H9 (cell line): ENCODE results near the gene CPNE5. TPM values are rescaled to one million over a fixed set of nuclear protein-coding genes. Genes with fewer than 3 reads are reported as not detected.

Experiments
- DNase-seq: peaks from one replicate; pipeline ENCODE4 v3.0.0-alpha.2; 2017
- H2AFZ ChIP-seq: one replicate; pipeline ENCODE4 v1.6.1; 2013; ENCODE audit warnings: mild to moderate bottlenecking, low read length, control low read depth, moderate library complexity
- H2AK5ac ChIP-seq: 2 replicates; pipeline ENCODE4 v1.6.1; 2013; ENCODE audit warnings: low read length, control low read depth, mixed read lengths; ENCODE audit not compliant: insufficient read length
- H2BK120ac ChIP-seq: one replicate; pipeline ENCODE4 v1.6.1; 2013; ENCODE audit warnings: low read depth, mild to moderate bottlenecking, low read length, control low read depth, inconsistent platforms; ENCODE audit not compliant: poor library complexity, severe bottlenecking
- H2BK12ac ChIP-seq: 2 replicates; pipeline ENCODE4 v1.6.1; 2013; ENCODE audit warnings: low read length, control low read depth, mixed read lengths, low read depth; ENCODE audit not compliant: insufficient read length
- H2BK15ac ChIP-seq: 2 replicates; pipeline ENCODE4 v1.6.1; 2013; ENCODE audit warnings: low read depth, low read length, control low read depth
- H2BK20ac ChIP-seq: one replicate; pipeline ENCODE4 v1.6.1; 2013; ENCODE audit warnings: low read depth, mild to moderate bottlenecking, low read length, control low read depth, inconsistent platforms; ENCODE audit not compliant: poor library complexity, severe bottlenecking
- H2BK5ac ChIP-seq: 2 replicates; pipeline ENCODE4 v1.6.1; 2013; ENCODE audit warnings: low read length, control low read depth, mixed read lengths; ENCODE audit not compliant: insufficient read length
- H3K14ac ChIP-seq: 2 replicates; pipeline ENCODE4 v1.6.1; 2013; ENCODE audit warnings: low read length, control low read depth; ENCODE audit not compliant: insufficient read depth
- H3K18ac ChIP-seq: 2 replicates; pipeline ENCODE4 v1.6.1; 2013; ENCODE audit warnings: low read depth, mild to moderate bottlenecking, mixed read lengths, low read length, control low read depth; ENCODE audit not compliant: insufficient read length
- H3K23ac ChIP-seq: 2 replicates; pipeline ENCODE4 v1.6.1; 2013; ENCODE audit warnings: low read length, control low read depth, mixed read lengths, low read depth; ENCODE audit not compliant: insufficient read length
- H3K23me2 ChIP-seq: 2 replicates; pipeline ENCODE4 v1.6.1; 2013; ENCODE audit warnings: low read depth, mild to moderate bottlenecking, mixed read lengths, low read length, control low read depth; ENCODE audit not compliant: insufficient read length, poor library complexity, severe bottlenecking
- H3K27ac ChIP-seq: 2 replicates; pipeline ENCODE4 v1.5.1; 2013; ENCODE audit warnings: low read length, control low read depth, mixed read lengths, low read depth; ENCODE audit not compliant: insufficient read length
- H3K27me3 ChIP-seq: 2 replicates; pipeline ENCODE4 v1.6.1; 2013; ENCODE audit warnings: low read length, control low read depth, inconsistent platforms; ENCODE audit not compliant: insufficient read depth
- H3K4ac ChIP-seq: 2 replicates; pipeline ENCODE4 v1.6.1; 2013; ENCODE audit warnings: low read depth, mild to moderate bottlenecking, control low read depth, inconsistent platforms, low read length, moderate library complexity
- H3K4me1 ChIP-seq: 2 replicates; pipeline ENCODE4 v1.6.1; 2013; ENCODE audit warnings: low read length, control low read depth, inconsistent platforms; ENCODE audit not compliant: insufficient read depth
- H3K4me2 ChIP-seq: 2 replicates; pipeline ENCODE4 v1.6.1; 2013; ENCODE audit warnings: low read length, control low read depth, mixed read lengths; ENCODE audit not compliant: insufficient read length, insufficient read depth
- H3K56ac ChIP-seq: 2 replicates; pipeline ENCODE4 v1.6.1; 2013; ENCODE audit warnings: low read depth, mild to moderate bottlenecking, mixed read lengths, low read length, control low read depth; ENCODE audit not compliant: insufficient read length
- H3K79me1 ChIP-seq: 2 replicates; pipeline ENCODE4 v1.6.1; 2013; ENCODE audit warnings: low read depth, mild to moderate bottlenecking, moderate library complexity, low read length, control low read depth, inconsistent platforms; ENCODE audit not compliant: insufficient read depth, poor library complexity, severe bottlenecking
- H3K79me2 ChIP-seq: 2 replicates; pipeline ENCODE4 v1.6.1; 2013; ENCODE audit warnings: low read length, control low read depth, inconsistent platforms; ENCODE audit not compliant: insufficient read depth
- H3K9ac ChIP-seq: 2 replicates; pipeline ENCODE4 v1.6.1; 2013; ENCODE audit warnings: low read length, control low read depth, mixed read lengths; ENCODE audit not compliant: insufficient read length; ENCODE audit errors: extremely low read depth
- H3K9me3 ChIP-seq: one replicate; pipeline ENCODE4 v1.6.1; 2013; ENCODE audit warnings: low read depth, low read length, inconsistent platforms; ENCODE audit not compliant: control insufficient read depth
- H3T11ph ChIP-seq: one replicate; pipeline ENCODE4 v1.6.1; 2013; ENCODE audit warnings: mild to moderate bottlenecking, low read length, control low read depth, inconsistent platforms
- H4K20me1 ChIP-seq: one replicate; pipeline ENCODE4 v1.6.1; 2013; ENCODE audit not compliant: control insufficient read depth, insufficient read length, insufficient read depth
- H4K5ac ChIP-seq: 2 replicates; pipeline ENCODE4 v1.6.1; 2013; ENCODE audit warnings: low read depth, mild to moderate bottlenecking, mixed read lengths, low read length, control low read depth; ENCODE audit not compliant: insufficient read length
- H4K8ac ChIP-seq: replicated peaks from 2 replicates; pipeline ENCODE4 v1.6.1; 2013; ENCODE audit warnings: low read length, control low read depth, mixed read lengths, low read depth; ENCODE audit not compliant: insufficient read length
- H4K91ac ChIP-seq: 2 replicates; pipeline ENCODE4 v1.6.1; 2013; ENCODE audit warnings: low read depth, mild to moderate bottlenecking, moderate library complexity, mixed read lengths, low read length, control low read depth; ENCODE audit not compliant: insufficient read length
- H3K27ac Mint-ChIP-seq, 3 experiments: 2 replicates in 2 of 3; 3 replicates in 1 of 3; pipeline ENCODE4 v1.8.0; 2020 to 2021; ENCODE audit warnings: mixed read lengths in 3 of 3, mild to moderate bottlenecking in 1 of 3, moderate library complexity in 1 of 3
- H3K27me3 Mint-ChIP-seq: 2 replicates; pipeline ENCODE4 v1.8.0; 2021; ENCODE audit warnings: low read depth, mild to moderate bottlenecking, moderate library complexity, mixed read lengths
- H3K36me3 Mint-ChIP-seq, 3 experiments: 2 replicates in 2 of 3; 3 replicates in 1 of 3; pipeline ENCODE4 v1.8.0; 2020 to 2021; ENCODE audit warnings: low read depth in 3 of 3, mixed read lengths in 3 of 3; ENCODE audit not compliant: insufficient read depth in 1 of 3
- H3K4me1 Mint-ChIP-seq, 2 experiments: 2 replicates each; pipeline ENCODE4 v1.8.0; 2020; ENCODE audit warnings: mixed read lengths in 2 of 2
- H3K4me3 Mint-ChIP-seq, 2 experiments: 2 replicates in 1 of 2; 3 replicates in 1 of 2; pipeline ENCODE4 v1.8.0; 2020 to 2021; ENCODE audit warnings: mild to moderate bottlenecking in 2 of 2, mixed read lengths in 2 of 2, moderate library complexity in 1 of 2
- H3K9me3 Mint-ChIP-seq, 2 experiments: 2 replicates in 1 of 2; 3 replicates in 1 of 2; pipeline ENCODE4 v1.8.0; 2020; ENCODE audit warnings: mild to moderate bottlenecking in 2 of 2, mixed read lengths in 2 of 2, moderate library complexity in 1 of 2
- CTCF ChIP-seq: fragments of 200-600 bp; sonication (generic); conservative IDR thresholded peaks from 3 replicates; pipeline ENCODE4 v1.8.0; 2021; ENCODE audit warnings: antibody characterized with exemption, mild to moderate bottlenecking
- WGBS: extraction: QIAGEN DNeasy Blood & Tissue Kit; methylation state at CpG from one replicate; pipeline ENCODE4 v1.1.7; 2013; ENCODE audit warnings: missing lambda C conversion rate, low lambda C conversion rate, mixed read lengths; ENCODE audit not compliant: insufficient read length; ENCODE audit errors: extremely low coverage; 5-methylcytosine and 5-hydroxymethylcytosine counted together
- total RNA-seq: library from RNA; stranded (reverse); gene quantifications from 2 replicates; pipeline ENCODE4 v1.2.1, GENCODE V29; 2021

CPNE5 gene
- total RNA-seq, 1 experiment from 2014 or later, result 0.52 TPM

GRCh38 chr6:36703081-36703606, 136.1 kb downstream of the CPNE5 start:
- Mint-ChIP-seq H3K27me3 (no peaks in the 10 kb centered on the region; the same call in 1 of the 2 replicates), H3K4me3 (no peak overlapping the region), H3K27ac (no peak overlapping the region), H3K9me3 (no peaks in the 10 kb centered on the region), H3K4me1 (no peaks in the 10 kb centered on the region), H3K36me3 (no peaks in the 10 kb centered on the region)
- Histone ChIP-seq H2BK5ac (no peak overlapping the region), H3K56ac (no peak overlapping the region), H3K27me3 (no peaks in the 10 kb centered on the region), H3K9me3 (no peaks in the 10 kb centered on the region), H3K79me1 (no peaks in the 10 kb centered on the region), H2AK5ac (no peak overlapping the region), H4K8ac (no peak overlapping the region), H3K27ac (no peak overlapping the region), H2BK120ac (no peak overlapping the region), H3K9ac (no peak overlapping the region), H2AFZ (no peak overlapping the region), H2BK12ac (no peak overlapping the region), H4K20me1 (no peaks in the 10 kb centered on the region), H3K23ac (no peak overlapping the region), H3K18ac (no peak overlapping the region), H4K91ac (no peak overlapping the region), H2BK20ac (no peak overlapping the region), H3K23me2 (no peaks in the 10 kb centered on the region), H4K5ac (no peak overlapping the region), H3K79me2 (no peaks in the 10 kb centered on the region), H3T11ph (no peak overlapping the region), H3K4me2 (no peak overlapping the region), H3K14ac (no peak overlapping the region), H3K4me1 (no peaks in the 10 kb centered on the region), H3K4ac (no peak overlapping the region), H2BK15ac (no peak overlapping the region)
- no peak for TF ChIP-seq CTCF
- WGBS, result no CpG with 5 or more reads among the region's 5 CpGs
- DNase-seq, result no peak
